PC-9 (cell line): Measurements from ENCODE around the gene TPST2. TPM values are rescaled to one million over a fixed set of nuclear protein-coding genes. Genes with fewer than 3 reads are reported as not detected.

Source experiments
- BruUV-seq: library from RNA; stranded (reverse); fragments of 400-500 nt; replicated peaks from 2 replicates; lab custom pipeline; 2021; lab: Mats Ljungman, UMichigan
- CTCF ChIA-PET: fragments of 300-600 bp; sonication (Branson Sonifier 250); formaldehyde crosslinking; loops from one replicate; lab custom pipeline; 2022; ENCODE audit warnings: antibody characterized with exemption; lab: Charles Lee
- POLR2A ChIA-PET: fragments of 300-600 bp; sonication (Branson Sonifier 250); formaldehyde crosslinking; loops from one replicate; lab custom pipeline; 2022; ENCODE audit warnings: antibody characterized with exemption; ENCODE audit not compliant: unreplicated experiment; lab: Charles Lee
- DNase-seq, 2 experiments: peaks; one replicate each; pipeline versions ENCODE4 v3.0.0 to v3.0.0-alpha.2; 2015 to 2022; ENCODE audit warnings: mixed read lengths in 1 of 2
- H2AFZ ChIP-seq: fragments of 200-600 bp; sonication (generic); 2 replicates; pipeline ENCODE4 v1.8.1; 2017; ENCODE audit warnings: antibody characterized with exemption
- H3F3A ChIP-seq: fragments of 200-600 bp; sonication (generic); 2 replicates; pipeline ENCODE4 v1.8.1; 2017; ENCODE audit warnings: antibody characterized with exemption, mild to moderate bottlenecking, low read depth; ENCODE audit not compliant: insufficient read depth
- H3K27ac ChIP-seq: fragments of 200-600 bp; sonication (generic); 2 replicates; pipeline ENCODE4 v1.6.1; 2016; ENCODE audit warnings: mixed run types
- H3K27me3 ChIP-seq: fragments of 200-600 bp; sonication (generic); 2 replicates; pipeline ENCODE4 v1.6.1; 2016; ENCODE audit warnings: low read depth, mixed run types; ENCODE audit not compliant: insufficient read depth
- H3K36me3 ChIP-seq: fragments of 200-600 bp; sonication (generic); 2 replicates; pipeline ENCODE4 v1.6.1; 2016; ENCODE audit warnings: low read depth, mixed run types
- H3K4me1 ChIP-seq: fragments of 200-600 bp; sonication (generic); replicated peaks from 2 replicates; pipeline ENCODE4 v1.6.1; 2016; ENCODE audit warnings: mixed run types; ENCODE audit not compliant: insufficient read depth
- H3K4me2 ChIP-seq: fragments of 200-600 bp; sonication (generic); 2 replicates; pipeline ENCODE4 v1.6.1; 2017; ENCODE audit warnings: mixed run types
- H3K4me3 ChIP-seq: fragments of 200-600 bp; sonication (generic); 2 replicates; pipeline ENCODE4 v1.6.1; 2016; ENCODE audit warnings: mixed run types
- H3K79me2 ChIP-seq: fragments of 200-600 bp; sonication (generic); 2 replicates; pipeline ENCODE4 v1.6.1; 2017; ENCODE audit warnings: low read depth, mixed run types
- H3K9me2 ChIP-seq: fragments of 200-600 bp; sonication (generic); 2 replicates; pipeline ENCODE4 v1.8.1; 2017; ENCODE audit warnings: mild to moderate bottlenecking; ENCODE audit not compliant: insufficient read depth
- H3K9me3 ChIP-seq: fragments of 200-600 bp; sonication (generic); 2 replicates; pipeline ENCODE4 v1.8.1; 2016; ENCODE audit warnings: low read depth; ENCODE audit not compliant: insufficient read depth
- H4K20me1 ChIP-seq: fragments of 200-600 bp; sonication (generic); 2 replicates; pipeline ENCODE4 v1.8.1; 2017; ENCODE audit not compliant: insufficient read depth
- CTCF ChIP-seq: fragments of 200-600 bp; sonication (generic); conservative IDR thresholded peaks from 2 replicates; pipeline ENCODE4 v1.6.1; 2017; ENCODE audit warnings: mixed run types, antibody characterized with exemption, mild to moderate bottlenecking, moderate library complexity
- EZH2 ChIP-seq: fragments of 200-600 bp; sonication (generic); IDR thresholded peaks from 2 replicates; pipeline ENCODE4 v1.8.0; 2017; ENCODE audit warnings: antibody characterized with exemption, low read depth
- intact Hi-C: fragments of 100-400 bp; cut with micrococcal nuclease; formaldehyde crosslinking; loops from one replicate; pipeline ENCODE4 v1.10.0; 2022; ENCODE audit not compliant: unreplicated experiment
- total RNA-seq: library from RNA; stranded (reverse); gene quantifications from 2 replicates; pipeline ENCODE4 v1.2.3, GENCODE V29; 2021

The TPST2 gene
- total RNA-seq, 1 experiment from 2014 or later = 13.5 TPM

GRCh38 chr22:26629988-26630761 is 40.2 kb upstream of the TPST2 start:
- peaks cover 19% of the 10 kb centered on the region; the same call in 1 of the 2 replicates for H3K27me3 ChIP-seq
- intact Hi-C loops = no loop called here
- no peak for DNase-seq
- ChIA-PET CTCF (no interaction called here), POLR2A (no interaction called here)
- 0 out of 2 replicates have a peak, but pooled peaks cover 4% of the 10 kb centered on the region for H3K9me2 ChIP-seq
- no TSS peak for BruUV-seq
- H3F3A ChIP-seq = no peaks in the 10 kb centered on the region
- no peaks in the 10 kb centered on the region for H4K20me1 ChIP-seq
- no peaks in the 10 kb centered on the region for H3K4me1 ChIP-seq
- H3K79me2 ChIP-seq = no peaks in the 10 kb centered on the region
- H3K27ac ChIP-seq = no peak overlapping the region
- no peaks in the 10 kb centered on the region for H3K9me3 ChIP-seq
- no peak for TF ChIP-seq EZH2
- TF ChIP-seq CTCF = no peak
- no peaks in the 10 kb centered on the region for H3K36me3 ChIP-seq
- H3K4me3 ChIP-seq = no peak overlapping the region
- no peak overlapping the region for H2AFZ ChIP-seq
- H3K4me2 ChIP-seq = no peak overlapping the region

GRCh38 chr22:26624803-26625202 is 34.9 kb upstream of the TPST2 start:
- Histone ChIP-seq H3K9me2 (no peaks in the 10 kb centered on the region), H3F3A (no peaks in the 10 kb centered on the region), H3K27ac (no peak overlapping the region), H3K36me3 (no peaks in the 10 kb centered on the region), H4K20me1 (no peaks in the 10 kb centered on the region), H3K27me3 (peaks cover 34% of the 10 kb centered on the region; the same call in 1 of the 2 replicates), H3K4me2 (no peak overlapping the region), H2AFZ (no peak overlapping the region), H3K79me2 (no peaks in the 10 kb centered on the region), H3K4me3 (no peak overlapping the region), H3K4me1 (no peaks in the 10 kb centered on the region), H3K9me3 (no peaks in the 10 kb centered on the region)
- no peak for DNase-seq
- no peak for TF ChIP-seq EZH2
- no peak for TF ChIP-seq CTCF
- intact Hi-C loops = no loop called here
- CTCF ChIA-PET = no interaction called here
- BruUV-seq = no TSS peak
- POLR2A ChIA-PET = no interaction called here

- H3K27ac ChIP-seq = no peak overlapping the region
- no TSS peak for BruUV-seq
- DNase-seq = no peak
- no peaks in the 10 kb centered on the region for H3K9me2 ChIP-seq
- POLR2A ChIA-PET = no interaction called here
- no peaks in the 10 kb centered on the region for H3K9me3 ChIP-seq
- H3K4me3 ChIP-seq = no peak overlapping the region
- H2AFZ ChIP-seq = no peak overlapping the region
- TF ChIP-seq EZH2 = no peak
- no peak for TF ChIP-seq CTCF
- H4K20me1 ChIP-seq = no peaks in the 10 kb centered on the region
- no peak overlapping the region for H3K4me2 ChIP-seq
- no peaks in the 10 kb centered on the region for H3K79me2 ChIP-seq
- CTCF ChIA-PET = no interaction called here
- H3F3A ChIP-seq = no peaks in the 10 kb centered on the region
- intact Hi-C loops = no loop called here
- H3K4me1 ChIP-seq = no peaks in the 10 kb centered on the region
- H3K27me3 ChIP-seq = peaks cover 39% of the 10 kb centered on the region; the same call in 1 of the 2 replicates
- H3K36me3 ChIP-seq = no peaks in the 10 kb centered on the region
Measured at GRCh38 chr22:26623984-26624383, 34.1 kb upstream of the TPST2 start.
